Dermis blood vessel endothelial cell (primary cell): Measurements from ENCODE around the gene AGR2. TPM values are rescaled to one million over a fixed set of nuclear protein-coding genes. Genes with fewer than 3 reads are reported as not detected.
"Not testable (repeated sequence)": the region's sequence is repeated elsewhere in the genome, so short reads cannot be mapped to it uniquely, and the experiment has no call there.

Experiments used
- DNase-seq: peaks from one replicate; pipeline ENCODE4 v3.0.0; 2010
- total RNA-seq: library from RNA; depleted of rRNA; stranded (reverse); fragments of >200 nt; gene quantifications from 2 replicates; pipeline ENCODE4 v1.2.3, GENCODE V29; 2014

AGR2 gene
- total RNA-seq: 0.51 TPM in 1 of 2 replicates, not detected in the other

GRCh38 chr7:16804674-16805439 lies at the start of gene AGR2:
AGR2 (minus strand) TSS chr7:16804999; CDS start chr7:16801796, 3,203 bp downstream.
- DNase-seq: no peak

- not testable (repeated sequence) for DNase-seq
These were observed 48.4 kb upstream of the AGR2 start for GRCh38 chr7:16853189-16853588.

- peak; percentile 67 for DNase-seq
These were observed 47.0 kb upstream of the AGR2 start for GRCh38 chr7:16851829-16852228.

- DNase-seq: no peak
These were observed 46.0 kb upstream of the AGR2 start for GRCh38 chr7:16850614-16851466.

GRCh38 chr7:16849296-16850148 lies 44.7 kb upstream of the AGR2 start:
- DNase-seq: no peak

GRCh38 chr7:16847381-16847860 lies 42.6 kb upstream of the AGR2 start:
- DNase-seq: no peak

GRCh38 chr7:16846601-16847165 lies 41.9 kb upstream of the AGR2 start:
- DNase-seq: no peak

GRCh38 chr7:16845746-16846145 lies 40.9 kb upstream of the AGR2 start:
- no peak for DNase-seq

GRCh38 chr7:16841681-16842080 lies 36.9 kb upstream of the AGR2 start:
- DNase-seq: no peak

GRCh38 chr7:16840094-16840493 lies 35.3 kb upstream of the AGR2 start:
- no peak for DNase-seq

- DNase-seq: no peak
These were observed 34.8 kb upstream of the AGR2 start for GRCh38 chr7:16839646-16840045.

- no peak for DNase-seq
These were observed 34.1 kb upstream of the AGR2 start for GRCh38 chr7:16838891-16839290.

- DNase-seq: no peak
These were observed 33.6 kb upstream of the AGR2 start for GRCh38 chr7:16838386-16838785.

GRCh38 chr7:16836481-16836880 lies 31.7 kb upstream of the AGR2 start:
- DNase-seq: no peak

GRCh38 chr7:16833373-16833772 lies 28.6 kb upstream of the AGR2 start:
- DNase-seq: no peak

GRCh38 chr7:16826060-16826459 lies 21.3 kb upstream of the AGR2 start:
- DNase-seq: no peak

GRCh38 chr7:16822029-16822428 lies 17.2 kb upstream of the AGR2 start:
- DNase-seq: no peak

- DNase-seq: no peak
These were observed 13.9 kb upstream of the AGR2 start for GRCh38 chr7:16818732-16819131.

GRCh38 chr7:16817536-16817935 lies 12.7 kb upstream of the AGR2 start:
- no peak for DNase-seq

- DNase-seq: no peak
These were observed 12.0 kb upstream of the AGR2 start for GRCh38 chr7:16816824-16817223.

GRCh38 chr7:16815001-16815400 lies 10.2 kb upstream of the AGR2 start:
- no peak for DNase-seq

- DNase-seq: no peak
These were observed 8.4 kb upstream of the AGR2 start for GRCh38 chr7:16813232-16813616.
